SU-DHL-6 (cell line): ENCODE measurements around the gene NCOA1.

ENCODE experiments used
- EZH2phosphoT487 ChIP-seq: fragments of 200-600 bp; sonication (generic), shearing (Covaris generic); conservative IDR thresholded peaks from 2 replicates; pipeline ENCODE4 v1.6.1; 2018; ENCODE audit warnings: mild to moderate bottlenecking, antibody characterized with exemption, low read length, moderate library complexity, mixed read lengths
- TF ChIP-seq, protein P1 (sequence below): fragments of 200-600 bp; sonication (generic); IDR thresholded peaks from one replicate; pipeline ENCODE4 v1.5.1; 2017; ENCODE audit warnings: antibody characterized with exemption, mild to moderate bottlenecking, low read length, moderate library complexity; ENCODE audit not compliant: insufficient read depth, poor library complexity, severe bottlenecking

DNA sequence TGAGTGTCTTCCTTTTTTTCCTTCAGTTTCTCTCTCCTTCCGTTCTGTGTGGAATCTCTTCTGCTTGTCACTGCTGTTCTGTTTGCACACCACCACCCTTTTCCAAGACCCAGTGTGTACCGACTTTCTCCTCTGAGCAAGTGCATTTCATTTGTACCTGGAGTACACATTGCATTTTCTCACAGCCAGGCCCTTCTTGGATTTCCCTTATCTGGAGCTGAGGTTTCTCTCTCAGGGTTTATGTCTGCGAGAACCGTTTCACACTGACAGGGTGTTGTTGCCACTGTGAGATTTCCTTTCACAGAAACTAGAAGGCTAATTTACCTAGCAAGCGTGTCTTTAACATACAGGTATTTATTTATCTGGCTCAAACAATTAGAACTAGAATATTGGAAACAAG, 26.2 kb downstream of the NCOA1 start:
- TF ChIP-seq, protein P1, sequence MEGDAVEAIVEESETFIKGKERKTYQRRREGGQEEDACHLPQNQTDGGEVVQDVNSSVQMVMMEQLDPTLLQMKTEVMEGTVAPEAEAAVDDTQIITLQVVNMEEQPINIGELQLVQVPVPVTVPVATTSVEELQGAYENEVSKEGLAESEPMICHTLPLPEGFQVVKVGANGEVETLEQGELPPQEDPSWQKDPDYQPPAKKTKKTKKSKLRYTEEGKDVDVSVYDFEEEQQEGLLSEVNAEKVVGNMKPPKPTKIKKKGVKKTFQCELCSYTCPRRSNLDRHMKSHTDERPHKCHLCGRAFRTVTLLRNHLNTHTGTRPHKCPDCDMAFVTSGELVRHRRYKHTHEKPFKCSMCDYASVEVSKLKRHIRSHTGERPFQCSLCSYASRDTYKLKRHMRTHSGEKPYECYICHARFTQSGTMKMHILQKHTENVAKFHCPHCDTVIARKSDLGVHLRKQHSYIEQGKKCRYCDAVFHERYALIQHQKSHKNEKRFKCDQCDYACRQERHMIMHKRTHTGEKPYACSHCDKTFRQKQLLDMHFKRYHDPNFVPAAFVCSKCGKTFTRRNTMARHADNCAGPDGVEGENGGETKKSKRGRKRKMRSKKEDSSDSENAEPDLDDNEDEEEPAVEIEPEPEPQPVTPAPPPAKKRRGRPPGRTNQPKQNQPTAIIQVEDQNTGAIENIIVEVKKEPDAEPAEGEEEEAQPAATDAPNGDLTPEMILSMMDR, result no peak
- no peak for TF ChIP-seq EZH2phosphoT487
